Measurements from ENCODE around the gene NUDT3.
"Not testable (repeated sequence)": the region's sequence is repeated elsewhere in the genome, so short reads cannot be mapped to it uniquely, and the experiment has no call there.

NUDT3 gene

GRCh38 chr6:34414999-34415858 lies 22.8 kb upstream of the NUDT3 start:
- TF ChIP-seq, protein P1, sequence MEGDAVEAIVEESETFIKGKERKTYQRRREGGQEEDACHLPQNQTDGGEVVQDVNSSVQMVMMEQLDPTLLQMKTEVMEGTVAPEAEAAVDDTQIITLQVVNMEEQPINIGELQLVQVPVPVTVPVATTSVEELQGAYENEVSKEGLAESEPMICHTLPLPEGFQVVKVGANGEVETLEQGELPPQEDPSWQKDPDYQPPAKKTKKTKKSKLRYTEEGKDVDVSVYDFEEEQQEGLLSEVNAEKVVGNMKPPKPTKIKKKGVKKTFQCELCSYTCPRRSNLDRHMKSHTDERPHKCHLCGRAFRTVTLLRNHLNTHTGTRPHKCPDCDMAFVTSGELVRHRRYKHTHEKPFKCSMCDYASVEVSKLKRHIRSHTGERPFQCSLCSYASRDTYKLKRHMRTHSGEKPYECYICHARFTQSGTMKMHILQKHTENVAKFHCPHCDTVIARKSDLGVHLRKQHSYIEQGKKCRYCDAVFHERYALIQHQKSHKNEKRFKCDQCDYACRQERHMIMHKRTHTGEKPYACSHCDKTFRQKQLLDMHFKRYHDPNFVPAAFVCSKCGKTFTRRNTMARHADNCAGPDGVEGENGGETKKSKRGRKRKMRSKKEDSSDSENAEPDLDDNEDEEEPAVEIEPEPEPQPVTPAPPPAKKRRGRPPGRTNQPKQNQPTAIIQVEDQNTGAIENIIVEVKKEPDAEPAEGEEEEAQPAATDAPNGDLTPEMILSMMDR (IDR thresholded peaks at IDR 0.05; ENCODE audit: borderline replicate concordance, insufficient read depth, low read depth, low read length): peak; percentile 43; the same call in 1 of the 2 replicates
- no peak overlapping the region for H3K4me3 ChIP-seq (ENCODE audit: low read depth, low read length)

- TF ChIP-seq, protein P1 (IDR thresholded peaks at IDR 0.05; ENCODE audit: borderline replicate concordance, insufficient read depth, low read depth, low read length): no peak
- H3K4me3 ChIP-seq (ENCODE audit: low read depth, low read length): no peak overlapping the region
Observed at GRCh38 chr6:34412643-34413214, 20.3 kb upstream of the NUDT3 start.

GRCh38 chr6:34412016-34412415 lies 19.5 kb upstream of the NUDT3 start:
- TF ChIP-seq, protein P1 (IDR thresholded peaks at IDR 0.05; ENCODE audit: borderline replicate concordance, insufficient read depth, low read depth, low read length): no peak
- no peak overlapping the region for H3K4me3 ChIP-seq (ENCODE audit: low read depth, low read length)

DNA sequence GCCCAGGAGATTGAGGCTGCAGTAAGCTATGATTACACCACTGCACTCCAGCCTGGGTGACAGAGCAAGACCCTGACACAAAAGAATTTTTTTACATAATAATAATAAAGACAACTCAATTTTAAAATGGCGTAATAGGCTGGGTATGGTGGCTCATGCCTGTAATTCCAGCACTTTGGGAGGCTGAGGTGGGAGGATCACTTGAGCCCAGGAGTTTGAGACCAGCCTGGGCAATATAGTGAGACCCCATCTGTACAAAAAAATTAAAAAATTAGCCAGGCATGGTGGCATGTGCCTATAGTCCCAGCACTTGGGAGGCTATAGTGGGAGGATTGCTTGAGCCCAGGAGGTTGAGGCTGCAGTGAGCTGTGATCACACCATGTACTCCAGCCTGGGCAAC lies 15.4 kb upstream of the NUDT3 start:
- not testable (repeated sequence) for H3K4me3 ChIP-seq (ENCODE audit: low read depth, low read length)

- H3K4me3 ChIP-seq (ENCODE audit: low read depth, low read length): no peak overlapping the region
- TF ChIP-seq, protein P1 (IDR thresholded peaks at IDR 0.05; ENCODE audit: borderline replicate concordance, insufficient read depth, low read depth, low read length): no peak
Observed at GRCh38 chr6:34396518-34396917, 4.0 kb upstream of the NUDT3 start.

DNA sequence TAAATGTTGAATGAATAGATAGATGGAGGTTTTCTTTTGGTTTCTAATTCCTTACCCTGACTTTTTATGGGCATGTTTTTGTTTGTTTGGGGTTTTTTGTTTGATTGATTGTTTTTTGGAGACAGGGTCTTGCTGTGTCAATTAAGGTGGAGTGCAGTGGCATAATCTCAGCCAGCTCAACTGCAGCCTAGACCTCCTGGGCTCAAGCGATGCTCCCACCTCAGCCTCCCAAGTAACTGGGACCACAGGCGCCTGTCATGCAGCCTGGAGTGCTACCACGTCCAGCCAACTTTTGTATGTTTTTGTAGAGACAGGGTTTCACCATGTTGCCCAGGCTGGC lies 1.5 kb upstream of the NUDT3 start:
- TF ChIP-seq, protein P1 (IDR thresholded peaks at IDR 0.05; ENCODE audit: borderline replicate concordance, insufficient read depth, low read depth, low read length): no peak
- no peak overlapping the region for H3K4me3 ChIP-seq (ENCODE audit: low read depth, low read length)

- TF ChIP-seq, protein P1 (IDR thresholded peaks at IDR 0.05; ENCODE audit: borderline replicate concordance, insufficient read depth, low read depth, low read length): no peak
- peak overlapping the region; percentile 51 for H3K4me3 ChIP-seq (ENCODE audit: low read depth, low read length)
Observed at GRCh38 chr6:34393191-34393965, 909 bp upstream of the NUDT3 start.

Data from GM12875 (cell line).